ENCODE data around the gene CPA4. TPM values are rescaled to one million over a fixed set of nuclear protein-coding genes. Genes with fewer than 3 reads are reported as not detected.

Gene CPA4
- total RNA-seq, 6 donors from 2014 or later, result 0.20 to 0.34 TPM; not detected in 4

- no peak overlapping the region for H3K4me3 ChIP-seq
- 47 to 59% methylated on average over 20 of the region's 20 CpGs for WGBS, 2 donors
- no peaks in the 10 kb centered on the region for H3K27me3 ChIP-seq
- no peaks in the 10 kb centered on the region for H3K36me3 ChIP-seq
- no peaks in the 10 kb centered on the region for H3K9me3 ChIP-seq
- TF ChIP-seq CTCF (IDR thresholded peaks at IDR 0.05) (no peak), POLR2A (IDR thresholded peaks at IDR 0.05) (no peak), EP300 (IDR thresholded peaks at IDR 0.05) (no peak), POLR2AphosphoS5 (IDR thresholded peaks at IDR 0.05) (no peak)
- peak overlapping the region; percentile 21 to 71 (median 51) for H3K27ac ChIP-seq
- ATAC-seq (ENCODE audit: low FRiP score in 2 of 2) (peak in 1 of 2 donors; percentile 3), DNase-seq (no peak)
- peaks cover 4 to 12% (median 7%) of the 10 kb centered on the region in 4 donors for H3K4me1 ChIP-seq
Observed at GRCh38 chr7:130352194-130353074, 59.5 kb downstream of the CPA4 start.

- WGBS, 2 donors, result 85 to 88% methylated on average over 7 of the region's 7 CpGs
- H3K4me3 ChIP-seq, result no peak overlapping the region
- TF ChIP-seq POLR2A (IDR thresholded peaks at IDR 0.05), result no peak
- TF ChIP-seq EP300 (IDR thresholded peaks at IDR 0.05), result no peak
- no peak for TF ChIP-seq POLR2AphosphoS5 (IDR thresholded peaks at IDR 0.05)
- no peak for TF ChIP-seq CTCF (IDR thresholded peaks at IDR 0.05)
- ATAC-seq (ENCODE audit: low FRiP score in 2 of 2), result no peak
- no peaks in the 10 kb centered on the region for H3K9me3 ChIP-seq
- no peaks in the 10 kb centered on the region for H3K27me3 ChIP-seq
- H3K36me3 ChIP-seq, result no peaks in the 10 kb centered on the region
- peaks cover 4 to 12% (median 7%) of the 10 kb centered on the region in 4 donors for H3K4me1 ChIP-seq
- peak overlapping the region in 2 of 4 donors; percentile 27 to 43 for H3K27ac ChIP-seq
- peak in 1 of 2 donors; percentile 10 for DNase-seq
Observed at GRCh38 chr7:130353196-130353595, 60.2 kb downstream of the CPA4 start.

- Histone ChIP-seq H3K27me3 (no peaks in the 10 kb centered on the region), H3K36me3 (no peaks in the 10 kb centered on the region), H3K9me3 (peaks cover 0 to 11% (median 10%) of the 10 kb centered on the region in 4 donors), H3K27ac (peak overlapping the region; percentile 68 to 82 (median 74)), H3K4me1 (peaks cover 4 to 12% (median 7%) of the 10 kb centered on the region in 4 donors), H3K4me3 (no peak overlapping the region)
- DNase-seq, result peak in 1 of 2 donors; percentile 20
- peak; percentile 67 to 76 for ATAC-seq (ENCODE audit: low FRiP score in 2 of 2)
- 59 to 62% methylated on average over 9 of the region's 9 CpGs for WGBS, 2 donors
- TF ChIP-seq POLR2AphosphoS5 (IDR thresholded peaks at IDR 0.05) (peak; percentile 25 to 39), EP300 (IDR thresholded peaks at IDR 0.05) (no peak)
Observed at GRCh38 chr7:130356121-130356875, 63.3 kb downstream of the CPA4 start.

GRCh38 chr7:130356876-130357611, 64.1 kb downstream of the CPA4 start:
- peak in 1 of 2 donors; percentile 67 for ATAC-seq (ENCODE audit: low FRiP score in 2 of 2)
- Histone ChIP-seq H3K4me1 (peaks cover 4 to 10% (median 7%) of the 10 kb centered on the region in 4 donors), H3K4me3 (no peak overlapping the region), H3K27ac (peak overlapping the region; percentile 68 to 82 (median 74)), H3K36me3 (no peaks in the 10 kb centered on the region), H3K9me3 (peaks cover 0 to 11% (median 10%) of the 10 kb centered on the region in 4 donors), H3K27me3 (no peaks in the 10 kb centered on the region)
- peak in 1 of 2 donors; percentile 12 for DNase-seq
- no peak for TF ChIP-seq EP300 (IDR thresholded peaks at IDR 0.05)
- no peak for TF ChIP-seq CTCF (IDR thresholded peaks at IDR 0.05)
- peak in 1 of 2 donors; percentile 57 for TF ChIP-seq POLR2AphosphoS5 (IDR thresholded peaks at IDR 0.05)
- TF ChIP-seq POLR2A (IDR thresholded peaks at IDR 0.05), result no peak
- WGBS, 2 donors, result 70 to 71% methylated on average over 16 of the region's 16 CpGs

Measured in upper lobe of left lung (tissue), 6 donors.